PC-9 (cell line): ENCODE results near the gene DGKD. TPM values are rescaled to one million over a fixed set of nuclear protein-coding genes. Genes with fewer than 3 reads are reported as not detected.

Experiments used
- BruUV-seq: library from RNA; stranded (reverse); fragments of 400-500 nt; replicated peaks from 2 replicates; lab custom pipeline; 2021; lab: Mats Ljungman, UMichigan
- CTCF ChIA-PET: fragments of 300-600 bp; sonication (Branson Sonifier 250); formaldehyde crosslinking; loops from one replicate; lab custom pipeline; 2022; ENCODE audit warnings: antibody characterized with exemption; lab: Charles Lee
- POLR2A ChIA-PET: fragments of 300-600 bp; sonication (Branson Sonifier 250); formaldehyde crosslinking; loops from one replicate; lab custom pipeline; 2022; ENCODE audit warnings: antibody characterized with exemption; ENCODE audit not compliant: unreplicated experiment; lab: Charles Lee
- DNase-seq, 2 experiments: peaks; one replicate each; pipeline versions ENCODE4 v3.0.0 to v3.0.0-alpha.2; 2015 to 2022; ENCODE audit warnings: mixed read lengths in 1 of 2
- H2AFZ ChIP-seq: fragments of 200-600 bp; sonication (generic); 2 replicates; pipeline ENCODE4 v1.8.1; 2017; ENCODE audit warnings: antibody characterized with exemption
- H3F3A ChIP-seq: fragments of 200-600 bp; sonication (generic); 2 replicates; pipeline ENCODE4 v1.8.1; 2017; ENCODE audit warnings: antibody characterized with exemption, mild to moderate bottlenecking, low read depth; ENCODE audit not compliant: insufficient read depth
- H3K27ac ChIP-seq: fragments of 200-600 bp; sonication (generic); 2 replicates; pipeline ENCODE4 v1.6.1; 2016; ENCODE audit warnings: mixed run types
- H3K27me3 ChIP-seq: fragments of 200-600 bp; sonication (generic); 2 replicates; pipeline ENCODE4 v1.6.1; 2016; ENCODE audit warnings: low read depth, mixed run types; ENCODE audit not compliant: insufficient read depth
- H3K36me3 ChIP-seq: fragments of 200-600 bp; sonication (generic); 2 replicates; pipeline ENCODE4 v1.6.1; 2016; ENCODE audit warnings: low read depth, mixed run types
- H3K4me1 ChIP-seq: fragments of 200-600 bp; sonication (generic); replicated peaks from 2 replicates; pipeline ENCODE4 v1.6.1; 2016; ENCODE audit warnings: mixed run types; ENCODE audit not compliant: insufficient read depth
- H3K4me2 ChIP-seq: fragments of 200-600 bp; sonication (generic); 2 replicates; pipeline ENCODE4 v1.6.1; 2017; ENCODE audit warnings: mixed run types
- H3K4me3 ChIP-seq: fragments of 200-600 bp; sonication (generic); 2 replicates; pipeline ENCODE4 v1.6.1; 2016; ENCODE audit warnings: mixed run types
- H3K79me2 ChIP-seq: fragments of 200-600 bp; sonication (generic); 2 replicates; pipeline ENCODE4 v1.6.1; 2017; ENCODE audit warnings: low read depth, mixed run types
- H3K9me2 ChIP-seq: fragments of 200-600 bp; sonication (generic); 2 replicates; pipeline ENCODE4 v1.8.1; 2017; ENCODE audit warnings: mild to moderate bottlenecking; ENCODE audit not compliant: insufficient read depth
- H3K9me3 ChIP-seq: fragments of 200-600 bp; sonication (generic); 2 replicates; pipeline ENCODE4 v1.8.1; 2016; ENCODE audit warnings: low read depth; ENCODE audit not compliant: insufficient read depth
- H4K20me1 ChIP-seq: fragments of 200-600 bp; sonication (generic); 2 replicates; pipeline ENCODE4 v1.8.1; 2017; ENCODE audit not compliant: insufficient read depth
- CTCF ChIP-seq: fragments of 200-600 bp; sonication (generic); conservative IDR thresholded peaks from 2 replicates; pipeline ENCODE4 v1.6.1; 2017; ENCODE audit warnings: mixed run types, antibody characterized with exemption, mild to moderate bottlenecking, moderate library complexity
- EZH2 ChIP-seq: fragments of 200-600 bp; sonication (generic); IDR thresholded peaks from 2 replicates; pipeline ENCODE4 v1.8.0; 2017; ENCODE audit warnings: antibody characterized with exemption, low read depth
- intact Hi-C: fragments of 100-400 bp; cut with micrococcal nuclease; formaldehyde crosslinking; loops from one replicate; pipeline ENCODE4 v1.10.0; 2022; ENCODE audit not compliant: unreplicated experiment
- total RNA-seq: library from RNA; stranded (reverse); gene quantifications from 2 replicates; pipeline ENCODE4 v1.2.3, GENCODE V29; 2021

The DGKD gene
- total RNA-seq, 1 experiment from 2014 or later, result 59.5 TPM

GRCh38 chr2:233346376-233346775 lies 7.9 kb upstream of the DGKD start:
- H2AFZ ChIP-seq, result no peak overlapping the region
- no peak overlapping the region for H3K4me2 ChIP-seq
- TF ChIP-seq CTCF (no peak), EZH2 (no peak)
- H3K4me1 ChIP-seq, result peaks cover 25% of the 10 kb centered on the region
- intact Hi-C loops, result no loop called here
- H3K9me3 ChIP-seq, result no peaks in the 10 kb centered on the region; the same call in 1 of the 2 replicates
- H3K27me3 ChIP-seq, result no peaks in the 10 kb centered on the region
- BruUV-seq, result no TSS peak
- DNase-seq, result no peak
- POLR2A ChIA-PET, result no interaction called here
- no peak overlapping the region for H3K27ac ChIP-seq
- CTCF ChIA-PET, result no interaction called here
- no peaks in the 10 kb centered on the region for H4K20me1 ChIP-seq
- H3K79me2 ChIP-seq, result no peaks in the 10 kb centered on the region
- no peaks in the 10 kb centered on the region for H3K36me3 ChIP-seq
- no peak overlapping the region for H3K4me3 ChIP-seq
- H3F3A ChIP-seq, result peaks cover 14% of the 10 kb centered on the region
- H3K9me2 ChIP-seq, result no peaks in the 10 kb centered on the region

GRCh38 chr2:233346930-233347329 lies 7.4 kb upstream of the DGKD start:
- Histone ChIP-seq H3K9me3 (no peaks in the 10 kb centered on the region), H3F3A (peaks cover 16% of the 10 kb centered on the region), H3K27ac (no peak overlapping the region), H3K36me3 (no peaks in the 10 kb centered on the region), H3K27me3 (no peaks in the 10 kb centered on the region), H2AFZ (no peak overlapping the region), H3K9me2 (no peaks in the 10 kb centered on the region), H3K4me3 (no peak overlapping the region), H3K4me1 (peaks cover 30% of the 10 kb centered on the region), H3K79me2 (no peaks in the 10 kb centered on the region), H3K4me2 (no peak overlapping the region), H4K20me1 (no peaks in the 10 kb centered on the region)
- CTCF ChIA-PET, result interaction anchor here (0.6 kb wide), 1 partner anchor 923 kb away, joined by 3 read pairs; no protein-coding TSS in a partner anchor
- no TSS peak for BruUV-seq
- intact Hi-C loops, result no loop called here
- POLR2A ChIA-PET, result no interaction called here
- DNase-seq, result no peak
- TF ChIP-seq EZH2 (no peak), CTCF (no peak)

GRCh38 chr2:233349005-233349998 lies 5.0 kb upstream of the DGKD start:
- no peaks in the 10 kb centered on the region for H3K36me3 ChIP-seq
- H3K4me2 ChIP-seq, result no peak overlapping the region
- no peaks in the 10 kb centered on the region for H3K9me3 ChIP-seq
- ChIA-PET CTCF (no interaction called here), POLR2A (no interaction called here)
- H3K4me3 ChIP-seq, result no peak overlapping the region
- H3K79me2 ChIP-seq, result no peaks in the 10 kb centered on the region
- no peaks in the 10 kb centered on the region for H3K9me2 ChIP-seq
- H4K20me1 ChIP-seq, result no peaks in the 10 kb centered on the region
- no TSS peak for BruUV-seq
- H3K4me1 ChIP-seq, result peaks cover 51% of the 10 kb centered on the region
- no peak overlapping the region for H3K27ac ChIP-seq
- intact Hi-C loops, result no loop called here
- H2AFZ ChIP-seq, result no peak overlapping the region
- no peak for DNase-seq
- peaks cover 24% of the 10 kb centered on the region for H3F3A ChIP-seq
- no peaks in the 10 kb centered on the region for H3K27me3 ChIP-seq
- no peak for TF ChIP-seq EZH2
- no peak for TF ChIP-seq CTCF
